ENCODE data around the gene MATN1. TPM values are rescaled to one million over a fixed set of nuclear protein-coding genes. Genes with fewer than 3 reads are reported as not detected.
A peak's percentile ranks its signal among the peaks of the same experiment; 100 is the strongest.

The MATN1 gene
- total RNA-seq, 4 donors from 2014 or later = not detected

- DNase-seq = peak in 2 of 3 donors; percentile 57 to 73
- Histone ChIP-seq H3K36me3 (no peaks in the 10 kb centered on the region), H3K27ac (peak overlapping the region in 1 of 4 donors; percentile 35), H3K9me3 (peaks cover 0 to 12% (median 3%) of the 10 kb centered on the region in 4 donors), H3K4me1 (no peaks in the 10 kb centered on the region), H3K27me3 (no peaks in the 10 kb centered on the region), H3K4me3 (no peak overlapping the region)
- no peak for TF ChIP-seq CTCF (IDR thresholded peaks at IDR 0.05)
- peak in 1 of 2 donors; percentile 10 for TF ChIP-seq POLR2A (IDR thresholded peaks at IDR 0.05)
Measured at GRCh38 chr1:30677471-30677870, 45.9 kb downstream of the MATN1 start.

- H3K4me1 ChIP-seq = no peaks in the 10 kb centered on the region
- no peak for TF ChIP-seq POLR2A (IDR thresholded peaks at IDR 0.05)
- TF ChIP-seq CTCF (IDR thresholded peaks at IDR 0.05) = no peak
- H3K4me3 ChIP-seq = no peak overlapping the region
- peaks cover 0 to 12% (median 3%) of the 10 kb centered on the region in 4 donors for H3K9me3 ChIP-seq
- H3K36me3 ChIP-seq = no peaks in the 10 kb centered on the region
- no peaks in the 10 kb centered on the region for H3K27me3 ChIP-seq
- DNase-seq = no peak
- no peak overlapping the region for H3K27ac ChIP-seq
Measured at GRCh38 chr1:30675761-30676160, 47.6 kb downstream of the MATN1 start.

GRCh38 chr1:30675289-30675688 lies 48.1 kb downstream of the MATN1 start:
- H3K27ac ChIP-seq = no peak overlapping the region
- no peaks in the 10 kb centered on the region for H3K36me3 ChIP-seq
- peaks cover 0 to 12% (median 3%) of the 10 kb centered on the region in 4 donors for H3K9me3 ChIP-seq
- H3K4me3 ChIP-seq = no peak overlapping the region
- TF ChIP-seq POLR2A (IDR thresholded peaks at IDR 0.05) (no peak), CTCF (IDR thresholded peaks at IDR 0.05) (no peak)
- no peaks in the 10 kb centered on the region for H3K4me1 ChIP-seq
- H3K27me3 ChIP-seq = no peaks in the 10 kb centered on the region
- DNase-seq = peak in 1 of 3 donors; percentile 5

GRCh38 chr1:30673395-30673794 lies 50.0 kb downstream of the MATN1 start:
- no peak overlapping the region for H3K4me3 ChIP-seq
- peaks cover 0 to 7% (median 0%) of the 10 kb centered on the region in 4 donors for H3K9me3 ChIP-seq
- H3K4me1 ChIP-seq = no peaks in the 10 kb centered on the region
- H3K27ac ChIP-seq = no peak overlapping the region
- TF ChIP-seq POLR2A (IDR thresholded peaks at IDR 0.05) (no peak), CTCF (IDR thresholded peaks at IDR 0.05) (no peak)
- no peak for DNase-seq
- no peaks in the 10 kb centered on the region for H3K36me3 ChIP-seq
- H3K27me3 ChIP-seq = no peaks in the 10 kb centered on the region

- H3K9me3 ChIP-seq = peaks cover 0 to 7% (median 0%) of the 10 kb centered on the region in 4 donors
- no peak for DNase-seq
- no peaks in the 10 kb centered on the region for H3K27me3 ChIP-seq
- no peak overlapping the region for H3K27ac ChIP-seq
- TF ChIP-seq CTCF (IDR thresholded peaks at IDR 0.05) (no peak), POLR2A (IDR thresholded peaks at IDR 0.05) (no peak)
- H3K36me3 ChIP-seq = no peaks in the 10 kb centered on the region
- H3K4me1 ChIP-seq = no peaks in the 10 kb centered on the region
- no peak overlapping the region for H3K4me3 ChIP-seq
Measured at GRCh38 chr1:30672661-30673060, 50.7 kb downstream of the MATN1 start.

Data from Peyer's patch (tissue), 4 donors.